H7 (cell line): ENCODE results near the gene DAGLB. TPM values are rescaled to one million over a fixed set of nuclear protein-coding genes. Genes with fewer than 3 reads are reported as not detected.
"Not testable (repeated sequence)": the region's sequence is repeated elsewhere in the genome, so short reads cannot be mapped to it uniquely, and the experiment has no call there.

Experiments used
- DNase-seq: peaks from one replicate; pipeline ENCODE4 v3.0.0; 2012
- H3K27me3 ChIP-seq: 2 replicates; pipeline ENCODE4 v1.6.0; 2011; ENCODE audit warnings: mild to moderate bottlenecking, low read length; ENCODE audit not compliant: control insufficient read depth, insufficient read depth
- H3K36me3 ChIP-seq: replicated peaks from 2 replicates; pipeline ENCODE4 v1.5.1; 2011; ENCODE audit warnings: low read length; ENCODE audit not compliant: control insufficient read depth, insufficient read depth
- H3K4me3 ChIP-seq: 2 replicates; pipeline ENCODE4 v1.5.1; 2011; ENCODE audit warnings: low read depth, mild to moderate bottlenecking, control low read depth, low read length, moderate library complexity; ENCODE audit not compliant: insufficient read depth
- total RNA-seq: library from RNA; depleted of rRNA; stranded (reverse); fragments of >200 nt; shearing (Covaris generic); gene quantifications from 2 replicates; pipeline ENCODE4 v1.2.3, GENCODE V29; 2014

DAGLB gene
- total RNA-seq, 1 experiment from 2014 or later, result 38.2 TPM

GRCh38 chr7:6403907-6404306, 43.8 kb downstream of the DAGLB start:
- no peak overlapping the region for H3K4me3 ChIP-seq
- DNase-seq, result no peak
- H3K27me3 ChIP-seq, result no peaks in the 10 kb centered on the region
- peaks cover 22% of the 10 kb centered on the region for H3K36me3 ChIP-seq

GRCh38 chr7:6402741-6403140, 45.0 kb downstream of the DAGLB start:
- Histone ChIP-seq H3K27me3 (no peaks in the 10 kb centered on the region), H3K4me3 (no peak overlapping the region), H3K36me3 (peaks cover 17% of the 10 kb centered on the region)
- DNase-seq, result no peak

GRCh38 chr7:6402041-6402440, 45.7 kb downstream of the DAGLB start:
- no peak for DNase-seq
- Histone ChIP-seq H3K36me3 (peaks cover 17% of the 10 kb centered on the region), H3K27me3 (no peaks in the 10 kb centered on the region), H3K4me3 (no peak overlapping the region)

GRCh38 chr7:6401536-6401935, 46.2 kb downstream of the DAGLB start:
- no peak for DNase-seq
- Histone ChIP-seq H3K27me3 (no peaks in the 10 kb centered on the region), H3K4me3 (no peak overlapping the region), H3K36me3 (peaks cover 16% of the 10 kb centered on the region)

- not testable (repeated sequence) for DNase-seq, H3K27me3 ChIP-seq, H3K4me3 ChIP-seq
- H3K36me3 ChIP-seq, result peaks cover 12% of the 10 kb centered on the region
Measured at GRCh38 chr7:6400243-6401105, 47.3 kb downstream of the DAGLB start.

- no peak for DNase-seq
- Histone ChIP-seq H3K27me3 (no peaks in the 10 kb centered on the region), H3K36me3 (peaks cover 13% of the 10 kb centered on the region), H3K4me3 (no peak overlapping the region)
Measured at GRCh38 chr7:6399351-6399750, 48.4 kb downstream of the DAGLB start.

GRCh38 chr7:6398943-6399342, 48.8 kb downstream of the DAGLB start:
- no peak for DNase-seq
- H3K36me3 ChIP-seq, result peaks cover 12% of the 10 kb centered on the region
- H3K4me3 ChIP-seq, result no peak overlapping the region
- no peaks in the 10 kb centered on the region for H3K27me3 ChIP-seq

GRCh38 chr7:6397759-6398495, 49.8 kb downstream of the DAGLB start:
- not testable (repeated sequence) for DNase-seq, H3K4me3 ChIP-seq, H3K27me3 ChIP-seq
- peaks cover 19% of the 10 kb centered on the region for H3K36me3 ChIP-seq

- peaks cover 19% of the 10 kb centered on the region for H3K36me3 ChIP-seq
- DNase-seq, result no peak
Measured at GRCh38 chr7:6395898-6396595, 51.7 kb downstream of the DAGLB start.

GRCh38 chr7:6394114-6394513, 53.6 kb downstream of the DAGLB start:
- Histone ChIP-seq H3K36me3 (peaks cover 20% of the 10 kb centered on the region), H3K4me3 (no peak overlapping the region), H3K27me3 (no peaks in the 10 kb centered on the region)
- no peak for DNase-seq

More at GRCh38 chr7:6395898-6396595, 51.7 kb downstream of the DAGLB start:
- no peaks in the 10 kb centered on the region for H3K27me3 ChIP-seq
- H3K4me3 ChIP-seq, result no peak overlapping the region

- H3K4me3 ChIP-seq, result no peak overlapping the region
- DNase-seq, result no peak
- H3K27me3 ChIP-seq, result no peaks in the 10 kb centered on the region
- H3K36me3 ChIP-seq, result peaks cover 20% of the 10 kb centered on the region
Measured at GRCh38 chr7:6393667-6394056, 54.1 kb downstream of the DAGLB start.

GRCh38 chr7:6392712-6393666, 54.8 kb downstream of the DAGLB start:
- no peak overlapping the region for H3K4me3 ChIP-seq
- H3K36me3 ChIP-seq, result peaks cover 25% of the 10 kb centered on the region
- DNase-seq, result no peak
- no peaks in the 10 kb centered on the region for H3K27me3 ChIP-seq

GRCh38 chr7:6389728-6390127, 58.0 kb downstream of the DAGLB start:
- DNase-seq, result no peak
- Histone ChIP-seq H3K27me3 (no peaks in the 10 kb centered on the region), H3K36me3 (peaks cover 29% of the 10 kb centered on the region), H3K4me3 (no peak overlapping the region)
